Thyroid gland (tissue), 4 donors: ENCODE results near the gene CD37.

Experiments
- CTCF ChIP-seq, 6 experiments: fragments of 200-600 bp in 3 of 6; fragments of 450-650 bp in 3 of 6; sonication (generic) in 3 of 6; IDR thresholded peaks; one replicate each; pipeline ENCODE4 v1.5.1; 2016 to 2019; ENCODE audit warnings: antibody characterized with exemption in 6 of 6, mild to moderate bottlenecking in 2 of 6, inconsistent platforms in 1 of 6, moderate library complexity in 1 of 6
- POLR2A ChIP-seq, 2 donors: fragments of 450-650 bp; IDR thresholded peaks; one replicate each; pipeline ENCODE4 v1.6.1; 2017; ENCODE audit warnings: antibody characterized with exemption in 2 of 2, mild to moderate bottlenecking in 2 of 2, moderate library complexity in 1 of 2

DNA sequence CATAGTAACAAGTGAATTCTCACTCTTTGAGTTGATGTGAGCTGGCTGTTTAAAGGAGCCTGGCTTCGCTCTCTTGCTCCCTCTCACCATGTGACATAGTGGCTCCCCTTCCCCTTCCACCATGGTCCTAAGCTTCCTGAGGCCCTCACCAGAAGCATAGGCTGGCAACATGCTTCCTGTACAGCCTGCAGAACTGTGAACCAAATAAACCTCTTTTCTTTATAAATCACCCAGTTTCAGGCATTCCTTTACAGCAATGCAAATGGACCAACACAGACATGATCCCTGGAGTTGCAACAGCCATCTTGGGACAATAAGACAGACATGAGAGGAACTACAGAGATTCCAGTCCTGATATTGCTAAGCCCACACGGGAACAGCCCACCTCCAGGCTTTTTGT, 14.4 kb downstream of the CD37 start:
- TF ChIP-seq CTCF (IDR thresholded peaks at IDR 0.05) = no peak
- no peak for TF ChIP-seq POLR2A (IDR thresholded peaks at IDR 0.05)
